ENCODE measurements around the gene FUT1.
"Not testable (repeated sequence)": the region's sequence is repeated elsewhere in the genome, so short reads cannot be mapped to it uniquely, and the experiment has no call there.

FUT1 gene

GRCh38 chr19:48722196-48722708, 30.2 kb downstream of the FUT1 start:
- no peak for DNase-seq
- peaks cover 48% of the 10 kb centered on the region for H3K4me1 Mint-ChIP-seq
- no peak overlapping the region for H3K27ac Mint-ChIP-seq
- H3K36me3 Mint-ChIP-seq: peaks cover 21% of the 10 kb centered on the region
- CTCF ChIA-PET: no interaction called here
- peaks cover 10% of the 10 kb centered on the region for H3K27me3 Mint-ChIP-seq
- H3K4me3 Mint-ChIP-seq: peak overlapping the region; percentile 26
- H3K9me3 Mint-ChIP-seq: peaks cover 18% of the 10 kb centered on the region

GRCh38 chr19:48720613-48721296, 31.7 kb downstream of the FUT1 start:
- H3K36me3 Mint-ChIP-seq: peaks cover 11% of the 10 kb centered on the region
- peak overlapping the region; percentile 96 for H3K4me3 Mint-ChIP-seq
- peaks cover 12% of the 10 kb centered on the region for H3K27me3 Mint-ChIP-seq
- H3K9me3 Mint-ChIP-seq: peaks cover 9% of the 10 kb centered on the region
- CTCF ChIA-PET: no interaction called here
- H3K27ac Mint-ChIP-seq: peak overlapping the region; percentile 98
- peaks cover 37% of the 10 kb centered on the region for H3K4me1 Mint-ChIP-seq
- peak; percentile 96 for DNase-seq

- peaks cover 6% of the 10 kb centered on the region for H3K36me3 Mint-ChIP-seq
- H3K4me1 Mint-ChIP-seq: peaks cover 37% of the 10 kb centered on the region
- peaks cover 5% of the 10 kb centered on the region for H3K9me3 Mint-ChIP-seq
- H3K27ac Mint-ChIP-seq: peak overlapping the region; percentile 98
- peaks cover 15% of the 10 kb centered on the region for H3K27me3 Mint-ChIP-seq
- CTCF ChIA-PET: no interaction called here
- H3K4me3 Mint-ChIP-seq: peak overlapping the region; percentile 96
- no peak for DNase-seq
Observed at GRCh38 chr19:48720251-48720612, 32.2 kb downstream of the FUT1 start.

- peaks cover 15% of the 10 kb centered on the region for H3K27me3 Mint-ChIP-seq
- H3K9me3 Mint-ChIP-seq: no peaks in the 10 kb centered on the region
- H3K4me3 Mint-ChIP-seq: peak within 1 kb of the TSS; percentile 96
- H3K27ac Mint-ChIP-seq: peak within 1 kb of the TSS; percentile 98
- peaks cover 1% of the 10 kb centered on the region for H3K36me3 Mint-ChIP-seq
- no peak for DNase-seq
- CTCF ChIA-PET: no interaction called here
- H3K4me1 Mint-ChIP-seq: peaks cover 36% of the 10 kb centered on the region
Observed at GRCh38 chr19:48719263-48720171, 32.9 kb downstream of the FUT1 start, which contains the start of gene MAMSTR. TSS of gene MAMSTR (minus strand) at chr19:48719725. CDS start at chr19:48719031, 694 bp downstream.

GRCh38 chr19:48718711-48719231, 33.7 kb downstream of the FUT1 start:
- H3K27me3 Mint-ChIP-seq: peaks cover 15% of the 10 kb centered on the region
- no peak for DNase-seq
- H3K4me1 Mint-ChIP-seq: peaks cover 40% of the 10 kb centered on the region
- H3K36me3 Mint-ChIP-seq: peaks cover 1% of the 10 kb centered on the region
- no peaks in the 10 kb centered on the region for H3K9me3 Mint-ChIP-seq
- H3K27ac Mint-ChIP-seq: peak overlapping the region; percentile 55
- CTCF ChIA-PET: no interaction called here
- no peak overlapping the region for H3K4me3 Mint-ChIP-seq

- not testable (repeated sequence) for DNase-seq, H3K27ac Mint-ChIP-seq, H3K36me3 Mint-ChIP-seq, H3K4me3 Mint-ChIP-seq, H3K9me3 Mint-ChIP-seq
- CTCF ChIA-PET: interaction anchor here (0.7 kb wide), 1 partner anchor 110 kb away, joined by 3 read pairs; no protein-coding TSS in a partner anchor
- Mint-ChIP-seq H3K27me3 (peaks cover 15% of the 10 kb centered on the region), H3K4me1 (peaks cover 45% of the 10 kb centered on the region)
Observed at GRCh38 chr19:48718106-48718505, 34.3 kb downstream of the FUT1 start.

- H3K27ac Mint-ChIP-seq: no peak overlapping the region
- H3K4me1 Mint-ChIP-seq: peaks cover 42% of the 10 kb centered on the region
Observed at GRCh38 chr19:48716562-48717291, 35.7 kb downstream of the FUT1 start.

GRCh38 chr19:48715681-48716171, 36.7 kb downstream of the FUT1 start:
- H3K9me3 Mint-ChIP-seq: peaks cover 7% of the 10 kb centered on the region
- peak overlapping the region; percentile 52 for H3K27ac Mint-ChIP-seq
- CTCF ChIA-PET: no interaction called here
- peak overlapping the region; percentile 78 for H3K4me3 Mint-ChIP-seq
- DNase-seq: no peak
- H3K4me1 Mint-ChIP-seq: peaks cover 33% of the 10 kb centered on the region
- H3K36me3 Mint-ChIP-seq: peaks cover 8% of the 10 kb centered on the region
- peaks cover 15% of the 10 kb centered on the region for H3K27me3 Mint-ChIP-seq

More at GRCh38 chr19:48716562-48717291, 35.7 kb downstream of the FUT1 start:
- H3K36me3 Mint-ChIP-seq: peaks cover 4% of the 10 kb centered on the region
- DNase-seq: no peak
- H3K27me3 Mint-ChIP-seq: peaks cover 15% of the 10 kb centered on the region
- H3K9me3 Mint-ChIP-seq: no peaks in the 10 kb centered on the region
- H3K4me3 Mint-ChIP-seq: no peak overlapping the region
- CTCF ChIA-PET: no interaction called here

- peaks cover 15% of the 10 kb centered on the region for H3K27me3 Mint-ChIP-seq
- CTCF ChIA-PET: interaction anchor here (1.5 kb wide), 1 partner anchor 24 kb away, joined by 5 read pairs; no protein-coding TSS in a partner anchor
- peaks cover 7% of the 10 kb centered on the region for H3K9me3 Mint-ChIP-seq
- peak overlapping the region; percentile 87 for H3K27ac Mint-ChIP-seq
- H3K4me1 Mint-ChIP-seq: peaks cover 27% of the 10 kb centered on the region
- no peak for DNase-seq
- peak overlapping the region; percentile 78 for H3K4me3 Mint-ChIP-seq
- H3K36me3 Mint-ChIP-seq: peaks cover 8% of the 10 kb centered on the region
Observed at GRCh38 chr19:48714759-48715675, 37.4 kb downstream of the FUT1 start.

- CTCF ChIA-PET: interaction anchor here (1.5 to 1.9 kb wide), 4 partner anchors 24 to 39 kb away, joined by 4 to 6 read pairs (median 6); no protein-coding TSS in a partner anchor
- DNase-seq: peak; percentile 100
- peaks cover 27% of the 10 kb centered on the region for H3K4me1 Mint-ChIP-seq
- H3K27me3 Mint-ChIP-seq: peaks cover 12% of the 10 kb centered on the region
- peaks cover 8% of the 10 kb centered on the region for H3K36me3 Mint-ChIP-seq
- peaks cover 7% of the 10 kb centered on the region for H3K9me3 Mint-ChIP-seq
- H3K27ac Mint-ChIP-seq: peak overlapping the region; percentile 87
- peak overlapping the region; percentile 78 for H3K4me3 Mint-ChIP-seq
Observed at GRCh38 chr19:48713864-48714755, 38.3 kb downstream of the FUT1 start.

GRCh38 chr19:48713041-48713863, 39.2 kb downstream of the FUT1 start:
- peaks cover 5% of the 10 kb centered on the region for H3K27me3 Mint-ChIP-seq
- H3K4me1 Mint-ChIP-seq: peaks cover 27% of the 10 kb centered on the region
- CTCF ChIA-PET: interaction anchor here (1.8 to 1.9 kb wide), 3 partner anchors 25 to 39 kb away, joined by 4 to 6 read pairs (median 6); no protein-coding TSS in a partner anchor
- H3K4me3 Mint-ChIP-seq: peak overlapping the region; percentile 78
- DNase-seq: no peak
- peaks cover 8% of the 10 kb centered on the region for H3K36me3 Mint-ChIP-seq
- peaks cover 7% of the 10 kb centered on the region for H3K9me3 Mint-ChIP-seq
- peak overlapping the region; percentile 77 for H3K27ac Mint-ChIP-seq
